H9 (cell line): ENCODE results near the gene MAPK8. TPM values are rescaled to one million over a fixed set of nuclear protein-coding genes. Genes with fewer than 3 reads are reported as not detected.

Experiments used
- DNase-seq: peaks from one replicate; pipeline ENCODE4 v3.0.0-alpha.2; 2017
- H2AFZ ChIP-seq: one replicate; pipeline ENCODE4 v1.6.1; 2013; ENCODE audit warnings: mild to moderate bottlenecking, low read length, control low read depth, moderate library complexity
- H2AK5ac ChIP-seq: 2 replicates; pipeline ENCODE4 v1.6.1; 2013; ENCODE audit warnings: low read length, control low read depth, mixed read lengths; ENCODE audit not compliant: insufficient read length
- H2BK120ac ChIP-seq: one replicate; pipeline ENCODE4 v1.6.1; 2013; ENCODE audit warnings: low read depth, mild to moderate bottlenecking, low read length, control low read depth, inconsistent platforms; ENCODE audit not compliant: poor library complexity, severe bottlenecking
- H2BK12ac ChIP-seq: 2 replicates; pipeline ENCODE4 v1.6.1; 2013; ENCODE audit warnings: low read length, control low read depth, mixed read lengths, low read depth; ENCODE audit not compliant: insufficient read length
- H2BK15ac ChIP-seq: 2 replicates; pipeline ENCODE4 v1.6.1; 2013; ENCODE audit warnings: low read depth, low read length, control low read depth
- H2BK20ac ChIP-seq: one replicate; pipeline ENCODE4 v1.6.1; 2013; ENCODE audit warnings: low read depth, mild to moderate bottlenecking, low read length, control low read depth, inconsistent platforms; ENCODE audit not compliant: poor library complexity, severe bottlenecking
- H2BK5ac ChIP-seq: 2 replicates; pipeline ENCODE4 v1.6.1; 2013; ENCODE audit warnings: low read length, control low read depth, mixed read lengths; ENCODE audit not compliant: insufficient read length
- H3K14ac ChIP-seq: 2 replicates; pipeline ENCODE4 v1.6.1; 2013; ENCODE audit warnings: low read length, control low read depth; ENCODE audit not compliant: insufficient read depth
- H3K18ac ChIP-seq: 2 replicates; pipeline ENCODE4 v1.6.1; 2013; ENCODE audit warnings: low read depth, mild to moderate bottlenecking, mixed read lengths, low read length, control low read depth; ENCODE audit not compliant: insufficient read length
- H3K23ac ChIP-seq: 2 replicates; pipeline ENCODE4 v1.6.1; 2013; ENCODE audit warnings: low read length, control low read depth, mixed read lengths, low read depth; ENCODE audit not compliant: insufficient read length
- H3K23me2 ChIP-seq: 2 replicates; pipeline ENCODE4 v1.6.1; 2013; ENCODE audit warnings: low read depth, mild to moderate bottlenecking, mixed read lengths, low read length, control low read depth; ENCODE audit not compliant: insufficient read length, poor library complexity, severe bottlenecking
- H3K27ac ChIP-seq: 2 replicates; pipeline ENCODE4 v1.5.1; 2013; ENCODE audit warnings: low read length, control low read depth, mixed read lengths, low read depth; ENCODE audit not compliant: insufficient read length
- H3K27me3 ChIP-seq: 2 replicates; pipeline ENCODE4 v1.6.1; 2013; ENCODE audit warnings: low read length, control low read depth, inconsistent platforms; ENCODE audit not compliant: insufficient read depth
- H3K4ac ChIP-seq: 2 replicates; pipeline ENCODE4 v1.6.1; 2013; ENCODE audit warnings: low read depth, mild to moderate bottlenecking, control low read depth, inconsistent platforms, low read length, moderate library complexity
- H3K4me1 ChIP-seq: 2 replicates; pipeline ENCODE4 v1.6.1; 2013; ENCODE audit warnings: low read length, control low read depth, inconsistent platforms; ENCODE audit not compliant: insufficient read depth
- H3K4me2 ChIP-seq: 2 replicates; pipeline ENCODE4 v1.6.1; 2013; ENCODE audit warnings: low read length, control low read depth, mixed read lengths; ENCODE audit not compliant: insufficient read length, insufficient read depth
- H3K56ac ChIP-seq: 2 replicates; pipeline ENCODE4 v1.6.1; 2013; ENCODE audit warnings: low read depth, mild to moderate bottlenecking, mixed read lengths, low read length, control low read depth; ENCODE audit not compliant: insufficient read length
- H3K79me1 ChIP-seq: 2 replicates; pipeline ENCODE4 v1.6.1; 2013; ENCODE audit warnings: low read depth, mild to moderate bottlenecking, moderate library complexity, low read length, control low read depth, inconsistent platforms; ENCODE audit not compliant: insufficient read depth, poor library complexity, severe bottlenecking
- H3K79me2 ChIP-seq: 2 replicates; pipeline ENCODE4 v1.6.1; 2013; ENCODE audit warnings: low read length, control low read depth, inconsistent platforms; ENCODE audit not compliant: insufficient read depth
- H3K9ac ChIP-seq: 2 replicates; pipeline ENCODE4 v1.6.1; 2013; ENCODE audit warnings: low read length, control low read depth, mixed read lengths; ENCODE audit not compliant: insufficient read length; ENCODE audit errors: extremely low read depth
- H3K9me3 ChIP-seq: one replicate; pipeline ENCODE4 v1.6.1; 2013; ENCODE audit warnings: low read depth, low read length, inconsistent platforms; ENCODE audit not compliant: control insufficient read depth
- H3T11ph ChIP-seq: one replicate; pipeline ENCODE4 v1.6.1; 2013; ENCODE audit warnings: mild to moderate bottlenecking, low read length, control low read depth, inconsistent platforms
- H4K20me1 ChIP-seq: one replicate; pipeline ENCODE4 v1.6.1; 2013; ENCODE audit not compliant: control insufficient read depth, insufficient read length, insufficient read depth
- H4K5ac ChIP-seq: 2 replicates; pipeline ENCODE4 v1.6.1; 2013; ENCODE audit warnings: low read depth, mild to moderate bottlenecking, mixed read lengths, low read length, control low read depth; ENCODE audit not compliant: insufficient read length
- H4K8ac ChIP-seq: replicated peaks from 2 replicates; pipeline ENCODE4 v1.6.1; 2013; ENCODE audit warnings: low read length, control low read depth, mixed read lengths, low read depth; ENCODE audit not compliant: insufficient read length
- H4K91ac ChIP-seq: 2 replicates; pipeline ENCODE4 v1.6.1; 2013; ENCODE audit warnings: low read depth, mild to moderate bottlenecking, moderate library complexity, mixed read lengths, low read length, control low read depth; ENCODE audit not compliant: insufficient read length
- H3K27ac Mint-ChIP-seq, 3 experiments: 2 replicates in 2 of 3; 3 replicates in 1 of 3; pipeline ENCODE4 v1.8.0; 2020 to 2021; ENCODE audit warnings: mixed read lengths in 3 of 3, mild to moderate bottlenecking in 1 of 3, moderate library complexity in 1 of 3
- H3K27me3 Mint-ChIP-seq: 2 replicates; pipeline ENCODE4 v1.8.0; 2021; ENCODE audit warnings: low read depth, mild to moderate bottlenecking, moderate library complexity, mixed read lengths
- H3K36me3 Mint-ChIP-seq, 3 experiments: 2 replicates in 2 of 3; 3 replicates in 1 of 3; pipeline ENCODE4 v1.8.0; 2020 to 2021; ENCODE audit warnings: low read depth in 3 of 3, mixed read lengths in 3 of 3; ENCODE audit not compliant: insufficient read depth in 1 of 3
- H3K4me1 Mint-ChIP-seq, 2 experiments: 2 replicates each; pipeline ENCODE4 v1.8.0; 2020; ENCODE audit warnings: mixed read lengths in 2 of 2
- H3K4me3 Mint-ChIP-seq, 2 experiments: 2 replicates in 1 of 2; 3 replicates in 1 of 2; pipeline ENCODE4 v1.8.0; 2020 to 2021; ENCODE audit warnings: mild to moderate bottlenecking in 2 of 2, mixed read lengths in 2 of 2, moderate library complexity in 1 of 2
- H3K9me3 Mint-ChIP-seq, 2 experiments: 2 replicates in 1 of 2; 3 replicates in 1 of 2; pipeline ENCODE4 v1.8.0; 2020; ENCODE audit warnings: mild to moderate bottlenecking in 2 of 2, mixed read lengths in 2 of 2, moderate library complexity in 1 of 2
- WGBS: extraction: QIAGEN DNeasy Blood & Tissue Kit; methylation state at CpG from one replicate; pipeline ENCODE4 v1.1.7; 2013; ENCODE audit warnings: missing lambda C conversion rate, low lambda C conversion rate, mixed read lengths; ENCODE audit not compliant: insufficient read length; ENCODE audit errors: extremely low coverage; 5-methylcytosine and 5-hydroxymethylcytosine counted together
- total RNA-seq: library from RNA; stranded (reverse); gene quantifications from 2 replicates; pipeline ENCODE4 v1.2.1, GENCODE V29; 2021
- TF ChIP-seq, protein P1 (sequence below): fragments of 200-600 bp; sonication (generic); conservative IDR thresholded peaks from 3 replicates; pipeline ENCODE4 v1.8.0; 2021; ENCODE audit warnings: antibody characterized with exemption, mild to moderate bottlenecking

Gene MAPK8
- total RNA-seq, 1 experiment from 2014 or later = 52.0 TPM

DNA sequence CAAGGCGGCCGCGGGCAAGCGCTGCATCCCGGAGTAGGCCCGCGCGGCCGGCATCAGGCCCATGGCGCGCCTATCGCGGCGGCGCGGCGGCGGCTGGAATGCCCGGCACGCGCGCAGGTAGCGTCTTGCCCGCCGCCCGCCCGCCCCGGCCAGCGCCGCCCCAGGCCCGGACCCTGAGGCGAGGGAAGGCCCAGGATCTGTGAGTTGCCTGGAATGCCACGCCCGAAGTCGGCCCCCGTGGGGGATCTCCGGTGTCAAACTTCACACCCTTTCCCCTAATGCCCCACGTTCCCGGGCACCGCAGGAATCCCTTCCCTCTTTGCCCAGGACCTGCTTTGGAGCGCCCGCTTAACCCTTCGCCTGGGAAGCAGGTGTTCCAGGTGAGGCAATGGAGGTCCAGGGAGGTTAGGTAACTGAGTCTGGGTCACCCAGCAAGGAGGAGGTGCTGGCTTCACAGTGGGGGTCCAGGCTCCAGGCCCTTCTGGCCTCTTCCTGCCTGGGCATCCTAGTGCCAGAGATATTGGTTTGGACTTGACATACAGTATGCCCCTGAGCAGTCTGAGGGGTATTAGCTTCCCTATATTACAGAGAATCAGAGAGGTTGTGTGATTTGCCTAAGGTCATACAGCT, 160.2 kb downstream of the MAPK8 start:
- DNase-seq = peak; percentile 38
- no peak overlapping the region for H2BK5ac ChIP-seq
- H3K23ac ChIP-seq = no peak overlapping the region

More for the DNA sequence above, 160.2 kb downstream of the MAPK8 start:
- Histone ChIP-seq H4K20me1 (no peaks in the 10 kb centered on the region), H2BK15ac (no peak overlapping the region), H4K5ac (no peak overlapping the region), H2AK5ac (no peak overlapping the region), H3K4ac (no peak overlapping the region), H3K18ac (no peak overlapping the region), H3K23me2 (no peaks in the 10 kb centered on the region), H2BK120ac (no peak overlapping the region), H2BK12ac (no peak overlapping the region), H3T11ph (no peak overlapping the region), H2BK20ac (no peak overlapping the region), H3K4me2 (no peak overlapping the region), H3K79me2 (no peaks in the 10 kb centered on the region), H3K27me3 (no peaks in the 10 kb centered on the region; the same call in 1 of the 2 replicates), H3K56ac (no peak overlapping the region), H3K9ac (no peak overlapping the region), H2AFZ (no peak overlapping the region), H3K27ac (no peak overlapping the region), H3K79me1 (no peaks in the 10 kb centered on the region), H4K8ac (no peak overlapping the region), H3K9me3 (no peaks in the 10 kb centered on the region), H3K14ac (no peak overlapping the region), H4K91ac (no peak overlapping the region), H3K4me1 (peaks cover 11% of the 10 kb centered on the region)
- Mint-ChIP-seq H3K27ac (no peak overlapping the region), H3K4me1 (peaks cover 28 to 33% of the 10 kb centered on the region in 2 experiments), H3K4me3 (no peak overlapping the region), H3K9me3 (no peaks in the 10 kb centered on the region), H3K36me3 (peaks cover 0 to 5% (median 0%) of the 10 kb centered on the region in 3 experiments; a peak in 1 of 7 replicates), H3K27me3 (no peaks in the 10 kb centered on the region)
- TF ChIP-seq, protein P1, sequence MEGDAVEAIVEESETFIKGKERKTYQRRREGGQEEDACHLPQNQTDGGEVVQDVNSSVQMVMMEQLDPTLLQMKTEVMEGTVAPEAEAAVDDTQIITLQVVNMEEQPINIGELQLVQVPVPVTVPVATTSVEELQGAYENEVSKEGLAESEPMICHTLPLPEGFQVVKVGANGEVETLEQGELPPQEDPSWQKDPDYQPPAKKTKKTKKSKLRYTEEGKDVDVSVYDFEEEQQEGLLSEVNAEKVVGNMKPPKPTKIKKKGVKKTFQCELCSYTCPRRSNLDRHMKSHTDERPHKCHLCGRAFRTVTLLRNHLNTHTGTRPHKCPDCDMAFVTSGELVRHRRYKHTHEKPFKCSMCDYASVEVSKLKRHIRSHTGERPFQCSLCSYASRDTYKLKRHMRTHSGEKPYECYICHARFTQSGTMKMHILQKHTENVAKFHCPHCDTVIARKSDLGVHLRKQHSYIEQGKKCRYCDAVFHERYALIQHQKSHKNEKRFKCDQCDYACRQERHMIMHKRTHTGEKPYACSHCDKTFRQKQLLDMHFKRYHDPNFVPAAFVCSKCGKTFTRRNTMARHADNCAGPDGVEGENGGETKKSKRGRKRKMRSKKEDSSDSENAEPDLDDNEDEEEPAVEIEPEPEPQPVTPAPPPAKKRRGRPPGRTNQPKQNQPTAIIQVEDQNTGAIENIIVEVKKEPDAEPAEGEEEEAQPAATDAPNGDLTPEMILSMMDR = no peak
- WGBS = no CpG with 5 or more reads among the region's 43 CpGs
